Measurements from ENCODE around the gene SLC66A2.

The SLC66A2 gene

GRCh38 chr18:79919089-79919488 is 32.4 kb downstream of the SLC66A2 start:
- no peak for DNase-seq (ENCODE audit: low spot score)

GRCh38 chr18:79918615-79919011 is 32.8 kb downstream of the SLC66A2 start:
- DNase-seq (ENCODE audit: low spot score), result no peak

- DNase-seq (ENCODE audit: low spot score), result no peak
Measured at GRCh38 chr18:79917853-79918614, 33.4 kb downstream of the SLC66A2 start.

- DNase-seq (ENCODE audit: low spot score), result no peak
Measured at GRCh38 chr18:79917169-79917852, 34.1 kb downstream of the SLC66A2 start.

- DNase-seq (ENCODE audit: low spot score), result no peak
Measured at GRCh38 chr18:79916546-79917168, 34.8 kb downstream of the SLC66A2 start.

- DNase-seq (ENCODE audit: low spot score), result no peak
Measured at GRCh38 chr18:79916128-79916494, 35.3 kb downstream of the SLC66A2 start.

GRCh38 chr18:79915161-79916127 is 36.0 kb downstream of the SLC66A2 start:
- DNase-seq (ENCODE audit: low spot score), result no peak

- DNase-seq (ENCODE audit: low spot score), result no peak
Measured at GRCh38 chr18:79914614-79915160, 36.8 kb downstream of the SLC66A2 start.

- DNase-seq (ENCODE audit: low spot score), result no peak
Measured at GRCh38 chr18:79912994-79913831, 38.2 kb downstream of the SLC66A2 start.

- DNase-seq (ENCODE audit: low spot score), result no peak
Measured at GRCh38 chr18:79912409-79912991, 39.0 kb downstream of the SLC66A2 start.

- no peak for DNase-seq (ENCODE audit: low spot score)
Measured at GRCh38 chr18:79911344-79912270, 39.8 kb downstream of the SLC66A2 start.

- no peak for DNase-seq (ENCODE audit: low spot score)
Measured at GRCh38 chr18:79910563-79911343, 40.7 kb downstream of the SLC66A2 start.

GRCh38 chr18:79906706-79907105 is 44.7 kb downstream of the SLC66A2 start:
- DNase-seq (ENCODE audit: low spot score), result no peak

- DNase-seq (ENCODE audit: low spot score), result no peak
Measured at GRCh38 chr18:79905993-79906392, 45.5 kb downstream of the SLC66A2 start.

- DNase-seq (ENCODE audit: low spot score), result no peak
Measured at GRCh38 chr18:79905389-79905911, 46.0 kb downstream of the SLC66A2 start.

- DNase-seq (ENCODE audit: low spot score), result no peak
Measured at GRCh38 chr18:79904357-79905147, 46.9 kb downstream of the SLC66A2 start.

GRCh38 chr18:79903787-79904356 is 47.6 kb downstream of the SLC66A2 start:
- no peak for DNase-seq (ENCODE audit: low spot score)
